Activated CD4-positive, alpha-beta T cell treated with anti-CD3 and anti-CD28 coated beads for 48 hours (primary cell): ENCODE measurements around the gene CTIF.
"Not testable (repeated sequence)": the region's sequence is repeated elsewhere in the genome, so short reads cannot be mapped to it uniquely, and the experiment has no call there.

ENCODE experiments used
- DNase-seq: peaks from one replicate; pipeline ENCODE4 v3.0.0-alpha.2; 2020

Gene CTIF

DNA sequence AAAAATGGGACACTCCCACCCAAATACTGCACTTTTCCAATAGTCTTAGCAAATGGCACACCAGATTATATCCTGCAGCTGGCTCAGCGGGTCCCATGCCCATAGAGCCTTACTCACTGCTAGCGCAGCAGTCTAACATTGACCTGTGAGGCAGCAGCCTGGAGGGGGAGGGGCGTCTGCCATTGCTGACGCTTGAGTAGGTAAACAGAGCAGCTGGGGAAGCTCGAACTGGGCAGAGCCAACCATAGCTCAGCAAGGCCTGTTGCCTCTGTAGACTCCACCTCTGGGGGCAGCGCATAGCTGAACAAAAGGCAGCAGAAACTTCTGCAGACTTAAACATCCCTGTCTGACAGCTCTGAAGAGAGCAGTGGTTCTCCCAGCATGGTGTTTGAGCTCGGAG, 110.4 kb downstream of the CTIF start:
- no peak for DNase-seq

DNA sequence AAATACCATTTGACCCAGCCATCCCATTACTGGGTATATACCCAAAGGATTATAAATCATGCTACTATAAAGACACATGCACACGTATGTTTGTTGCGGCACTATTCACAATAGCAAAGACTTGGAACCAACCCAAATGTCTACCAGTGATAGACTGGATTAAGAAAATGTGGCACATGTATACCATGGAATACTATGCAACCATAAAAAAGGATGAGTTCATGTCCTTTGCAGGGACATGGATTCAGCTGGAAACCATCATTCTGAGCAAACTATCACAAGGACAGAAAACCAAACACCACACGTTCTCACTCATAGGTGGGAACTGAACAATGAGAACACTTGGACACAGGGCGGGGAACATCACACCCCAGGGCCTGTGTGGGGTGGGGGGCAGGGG, 115.8 kb downstream of the CTIF start:
- not testable (repeated sequence) for DNase-seq

DNA sequence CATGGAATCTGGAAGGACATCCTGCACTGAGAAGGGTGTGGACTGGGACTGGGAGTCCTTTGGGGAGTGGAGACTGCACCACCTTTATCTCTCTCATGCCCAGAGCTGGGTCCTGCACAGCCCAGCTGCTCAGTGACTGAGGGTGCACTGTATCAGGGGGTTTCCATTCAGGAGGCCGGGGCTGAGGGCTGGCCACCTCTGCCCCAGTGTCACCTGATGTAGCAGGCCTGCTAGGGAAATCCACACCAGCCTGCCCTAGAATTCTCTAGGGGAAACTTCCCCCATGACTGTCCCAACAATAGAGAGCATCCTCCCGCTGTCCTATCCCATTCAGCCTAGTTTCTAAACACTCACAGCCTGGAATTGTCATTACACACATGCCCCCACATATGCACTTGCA, 116.7 kb downstream of the CTIF start:
- DNase-seq = no peak

DNA sequence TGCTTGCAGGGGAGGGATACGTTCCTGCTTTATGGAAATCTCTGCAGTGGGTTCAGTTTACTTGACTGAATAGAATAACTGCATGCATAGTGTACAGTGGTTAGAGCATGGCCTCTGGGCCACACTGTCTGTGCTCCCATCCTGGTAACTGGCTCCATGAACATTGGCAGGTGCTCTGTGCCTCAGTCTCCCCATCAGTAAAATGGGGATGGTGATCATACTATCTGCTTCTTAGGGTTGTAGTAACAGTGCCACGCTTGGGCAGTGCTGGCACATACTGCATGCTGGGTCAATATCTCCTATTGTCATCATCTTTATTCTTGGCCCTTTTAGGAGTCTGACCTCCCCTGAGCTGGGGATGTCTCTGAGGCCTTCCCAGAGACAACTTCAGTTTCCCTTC, 117.3 kb downstream of the CTIF start:
- no peak for DNase-seq

DNA sequence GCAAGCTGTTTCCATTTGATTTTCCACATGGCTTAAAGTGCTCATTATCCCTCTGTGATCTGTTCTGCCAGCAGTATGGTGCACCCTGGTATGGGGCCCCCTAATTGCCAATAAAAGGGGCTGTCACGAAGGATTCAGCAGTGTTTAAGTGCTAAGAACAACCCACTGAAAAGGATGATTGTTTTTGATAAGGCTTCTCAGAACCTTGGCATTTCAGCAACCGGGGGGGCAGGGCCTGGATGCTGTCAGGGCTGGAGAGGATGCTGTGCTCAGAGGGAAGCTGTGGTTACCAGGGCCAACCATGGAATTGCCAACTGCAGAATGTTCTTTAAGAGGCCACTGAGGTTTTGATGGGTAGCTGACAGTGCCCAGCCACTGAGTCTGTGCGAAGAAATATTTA, 117.8 kb downstream of the CTIF start:
- no peak for DNase-seq

DNA sequence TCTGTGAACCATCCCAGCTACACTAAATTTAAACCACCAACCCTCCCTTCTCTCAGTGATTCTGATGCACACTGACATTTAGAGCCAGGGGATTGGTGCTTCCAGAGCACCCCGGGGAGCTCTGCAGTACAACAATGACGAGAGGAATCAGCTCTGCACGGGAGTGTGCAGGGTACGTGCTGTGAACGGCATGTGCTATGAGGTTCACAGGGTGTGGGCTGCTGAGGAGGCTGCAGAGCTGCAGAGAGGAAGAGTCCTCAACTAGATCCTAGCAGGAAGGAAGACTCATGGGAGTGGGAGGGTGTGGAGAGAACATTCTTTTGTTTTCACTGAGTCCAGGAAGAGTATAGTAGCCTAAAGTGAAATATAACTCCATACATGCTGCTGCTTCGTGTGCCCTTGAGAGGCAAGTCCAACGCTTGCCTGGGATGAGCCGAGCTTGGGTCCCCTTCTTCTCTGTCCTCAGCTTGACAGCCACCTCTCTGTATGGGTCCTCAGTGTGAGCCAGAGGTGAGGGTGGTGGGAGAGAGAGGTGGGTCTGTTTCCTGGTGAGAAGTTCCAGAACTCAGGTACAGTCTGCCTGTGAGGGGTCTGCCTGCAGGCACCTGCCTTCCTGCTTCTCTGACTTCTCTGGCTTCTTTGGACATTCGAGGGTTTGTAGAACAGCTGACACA, 118.8 kb downstream of the CTIF start:
- no peak for DNase-seq

DNA sequence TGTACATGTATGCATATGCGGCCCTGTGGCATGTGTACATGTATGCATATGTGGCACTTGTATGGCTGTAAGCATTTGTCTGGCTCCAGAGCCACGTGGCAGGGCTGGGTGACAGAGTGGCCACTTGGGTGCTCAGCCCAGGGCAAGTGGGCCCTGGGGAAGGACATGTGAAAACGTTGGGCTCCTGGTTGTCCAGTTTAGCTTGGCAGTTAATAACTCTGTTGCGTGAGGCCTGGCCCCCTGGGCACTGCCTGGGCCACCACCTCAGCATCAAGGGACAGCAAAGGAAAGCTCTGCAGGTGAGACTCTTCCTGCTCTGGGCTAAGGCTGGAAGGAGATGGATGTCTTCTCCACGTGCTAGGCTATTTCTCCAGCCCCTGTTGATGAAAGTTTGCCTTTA, 119.9 kb downstream of the CTIF start:
- DNase-seq = no peak

DNA sequence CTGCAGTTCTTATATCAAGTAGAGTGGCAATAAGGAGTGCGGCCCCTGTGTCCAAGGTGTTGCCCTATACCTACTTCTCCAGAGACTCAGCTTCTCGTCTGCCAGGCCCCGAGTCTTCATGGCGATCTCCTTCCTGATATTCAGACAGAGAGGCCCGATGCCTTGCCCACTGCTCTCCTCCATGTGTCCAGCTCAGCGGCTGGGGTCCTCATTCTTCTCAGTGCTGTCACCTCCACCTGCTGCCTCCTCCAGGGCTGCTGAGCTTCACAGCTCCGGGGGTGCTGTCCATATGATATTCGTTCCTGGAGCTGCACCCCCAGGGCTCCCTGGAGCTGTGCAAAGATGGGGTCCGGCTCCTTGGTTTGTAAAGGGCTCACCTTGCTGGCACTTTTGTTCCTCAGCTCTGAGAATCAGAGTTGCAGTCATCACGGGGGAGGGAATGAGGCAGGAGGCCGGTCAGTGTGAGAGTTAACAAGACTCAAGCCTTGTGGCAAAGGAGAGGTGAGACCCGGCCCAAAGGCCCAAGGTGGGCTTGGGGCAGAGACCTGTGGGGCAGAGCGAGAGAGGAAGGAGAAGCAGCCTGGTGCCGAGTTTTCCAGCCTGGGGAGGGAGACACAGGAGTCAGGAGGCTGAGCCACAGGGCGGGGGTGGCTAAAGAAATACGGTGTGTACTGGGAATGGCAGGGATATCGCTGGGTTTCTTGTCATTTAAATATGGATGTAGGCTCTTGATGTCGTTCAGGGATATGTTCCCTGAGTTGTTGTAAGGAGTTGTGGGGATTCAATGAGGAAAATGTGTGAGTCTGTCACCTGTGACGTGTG, 120.6 kb downstream of the CTIF start:
- DNase-seq = no peak

DNA sequence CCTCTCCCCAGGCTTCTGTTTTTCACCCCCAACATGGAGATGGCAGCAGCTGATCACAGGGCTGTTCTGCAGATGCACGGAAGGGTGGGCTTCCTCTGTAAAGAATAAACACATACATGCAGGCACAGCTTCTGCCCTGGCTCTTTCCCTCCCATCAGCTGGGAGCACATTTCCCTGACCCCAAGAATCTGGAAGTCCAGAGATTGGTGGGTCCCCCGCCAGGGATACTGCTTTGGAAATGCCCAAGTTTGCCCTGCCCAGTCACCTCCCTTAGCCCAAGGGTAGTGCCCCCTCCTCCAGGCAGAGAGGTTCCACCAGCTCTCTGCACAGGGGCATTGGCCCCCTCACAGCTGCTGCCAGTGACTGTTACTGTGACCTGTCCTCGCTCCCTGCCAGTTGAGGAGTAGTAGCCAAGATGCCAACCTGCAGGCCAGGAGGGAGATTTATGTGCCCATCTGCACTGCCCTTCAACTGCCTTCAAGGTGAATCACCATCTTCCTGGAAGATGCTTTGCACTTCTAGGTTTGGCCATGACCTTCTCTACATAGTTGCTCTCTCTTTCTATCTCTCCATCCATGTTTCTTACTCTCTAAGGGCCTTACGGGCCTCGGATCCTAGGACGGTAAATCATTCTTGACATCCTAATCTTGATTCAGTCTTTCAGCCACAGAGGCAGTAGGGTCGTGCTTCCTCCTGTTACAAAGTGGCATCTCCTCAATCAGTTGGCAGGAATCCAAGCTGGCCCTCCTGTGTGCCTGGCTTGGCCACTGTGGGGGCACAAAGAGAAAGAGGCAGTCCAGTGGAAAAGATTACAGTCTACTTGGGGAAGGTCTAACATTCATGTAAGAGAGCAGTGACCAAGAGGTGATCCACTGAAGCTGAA, 121.8 kb downstream of the CTIF start:
- DNase-seq = no peak

DNA sequence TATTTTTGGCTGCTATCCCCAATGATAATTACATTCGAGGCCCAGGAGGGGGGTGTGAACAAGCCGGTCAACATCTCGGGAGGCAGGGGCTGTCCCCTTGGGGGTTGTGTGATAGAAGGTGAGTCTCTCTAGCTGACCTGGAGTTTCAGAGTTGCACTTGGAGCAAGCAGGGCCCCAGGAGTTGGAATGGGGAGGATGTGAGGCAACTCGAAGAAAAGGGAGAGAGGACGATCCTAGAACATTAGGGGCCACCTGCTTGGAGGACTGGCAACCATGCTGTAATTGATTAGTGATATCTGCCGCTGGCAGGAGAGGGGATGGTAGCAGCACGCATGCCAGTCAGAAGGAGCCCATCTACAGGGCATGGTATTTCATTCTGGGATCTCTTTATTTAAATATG, 122.6 kb downstream of the CTIF start:
- DNase-seq = no peak

DNA sequence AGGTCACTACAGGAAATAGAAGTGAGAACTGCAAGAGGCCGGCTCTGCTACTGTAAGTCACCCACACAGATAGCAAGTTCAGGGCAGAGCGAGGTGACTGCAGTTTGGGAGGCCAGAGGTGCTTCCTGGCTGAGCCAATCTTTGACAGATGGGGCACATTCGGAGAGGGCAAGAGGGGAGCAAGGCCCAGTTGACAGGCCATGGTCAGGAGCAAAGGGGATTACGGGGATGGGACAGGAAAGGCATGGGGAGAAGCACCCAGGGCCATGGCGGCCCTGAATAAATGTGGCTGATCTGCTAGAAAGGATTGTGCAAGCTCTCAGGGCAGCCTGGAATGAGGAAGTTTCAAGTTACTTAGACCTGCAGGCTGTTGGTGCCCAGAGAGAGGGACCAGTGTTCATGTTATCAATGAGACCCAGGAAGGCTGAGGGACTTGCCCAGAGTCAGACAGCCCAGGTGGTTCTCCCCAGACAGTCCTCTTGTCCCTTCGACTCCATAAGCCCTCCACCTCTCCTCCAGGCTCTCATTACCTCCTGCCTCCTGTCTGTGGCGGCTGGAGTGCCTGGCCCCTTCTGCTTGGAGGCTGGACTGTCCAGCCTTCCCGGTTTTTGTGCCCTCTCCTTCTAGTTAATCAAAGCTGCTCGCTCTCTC, 123.3 kb downstream of the CTIF start:
- DNase-seq = no peak

DNA sequence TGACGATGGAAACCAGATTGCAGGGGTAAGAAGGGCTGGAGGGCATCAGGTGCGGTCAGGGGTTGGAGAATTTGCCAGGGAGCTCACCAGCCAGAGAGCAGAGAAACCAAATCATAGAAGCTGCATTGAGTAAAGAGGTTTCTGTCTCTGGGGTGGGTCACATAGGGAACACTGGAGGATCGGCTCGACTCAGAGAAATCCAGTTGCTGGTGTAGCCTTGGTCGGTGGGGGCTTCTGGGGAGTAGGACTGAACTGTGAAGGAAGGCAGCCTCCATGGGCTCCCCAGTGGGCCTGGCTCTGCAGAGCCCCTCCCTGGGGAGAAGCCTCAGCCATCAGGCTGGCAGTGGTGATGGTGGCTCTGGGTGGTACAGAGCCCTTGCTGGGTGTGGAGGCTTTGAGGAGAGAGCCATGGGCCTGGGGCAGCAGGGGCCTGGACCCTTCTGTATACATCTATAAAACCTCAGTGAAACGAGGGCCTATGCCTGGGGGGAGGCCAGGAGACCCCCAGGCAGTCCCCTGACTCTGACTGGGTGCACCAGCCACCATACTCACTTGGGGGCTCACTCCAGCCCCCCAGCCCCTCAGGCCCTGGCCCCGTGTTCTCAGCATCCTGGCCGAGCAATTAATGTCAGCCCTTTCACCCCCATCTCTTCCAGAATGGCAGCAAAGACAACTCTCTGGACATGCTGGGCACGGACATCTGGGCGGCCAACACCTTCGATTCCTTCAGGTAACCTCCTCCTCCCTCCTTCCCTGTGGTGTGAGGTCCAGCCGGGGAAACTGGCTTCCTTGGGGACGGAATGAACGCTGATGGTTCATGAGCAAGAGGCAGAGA, 124.5 kb downstream of the CTIF start:
- DNase-seq = no peak

DNA sequence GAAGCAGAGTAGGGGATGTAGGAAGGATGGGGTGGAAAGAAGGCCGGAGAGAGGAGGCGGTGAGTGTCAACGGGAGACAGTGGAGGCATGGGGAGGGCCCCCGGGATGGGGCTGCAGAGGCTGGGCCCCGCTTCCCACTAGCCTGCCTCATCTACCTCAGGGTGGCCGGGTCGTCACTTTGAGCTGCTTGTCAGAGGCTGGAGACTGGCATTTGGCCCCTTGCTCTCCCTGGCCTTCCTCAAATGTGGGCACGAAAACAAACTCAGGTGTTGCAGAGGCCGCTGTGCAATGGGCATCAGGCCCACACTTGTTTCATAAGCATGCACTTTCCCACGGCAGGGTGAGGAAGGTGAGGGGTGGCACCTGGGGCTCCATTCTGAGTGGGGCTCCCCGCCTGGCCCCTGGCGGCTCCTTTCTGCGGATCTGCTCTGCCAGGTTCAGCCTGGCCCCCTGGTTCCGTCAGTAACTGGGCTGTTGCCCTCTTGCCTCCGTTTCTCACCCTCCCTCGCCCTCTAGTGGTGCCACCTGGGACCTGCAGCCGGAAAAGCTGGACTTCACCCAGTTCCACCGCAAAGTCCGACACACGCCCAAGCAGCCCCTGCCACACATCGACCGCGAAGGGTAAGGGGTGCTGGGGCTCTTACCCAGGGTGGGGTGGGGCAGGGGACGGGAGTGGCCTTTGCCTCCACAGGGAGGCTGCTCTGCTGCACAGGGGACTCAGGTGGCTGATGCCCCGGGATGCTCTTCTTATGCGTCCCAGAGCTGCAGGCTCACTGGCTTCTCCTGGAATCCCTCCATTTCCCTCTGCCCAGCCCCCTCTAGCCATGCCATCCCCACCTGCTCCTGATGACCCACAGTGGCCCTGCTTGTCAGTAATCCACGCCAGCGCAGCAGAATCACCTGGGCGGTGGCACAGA, 125.4 kb downstream of the CTIF start:
- DNase-seq = peak; percentile 73

DNA sequence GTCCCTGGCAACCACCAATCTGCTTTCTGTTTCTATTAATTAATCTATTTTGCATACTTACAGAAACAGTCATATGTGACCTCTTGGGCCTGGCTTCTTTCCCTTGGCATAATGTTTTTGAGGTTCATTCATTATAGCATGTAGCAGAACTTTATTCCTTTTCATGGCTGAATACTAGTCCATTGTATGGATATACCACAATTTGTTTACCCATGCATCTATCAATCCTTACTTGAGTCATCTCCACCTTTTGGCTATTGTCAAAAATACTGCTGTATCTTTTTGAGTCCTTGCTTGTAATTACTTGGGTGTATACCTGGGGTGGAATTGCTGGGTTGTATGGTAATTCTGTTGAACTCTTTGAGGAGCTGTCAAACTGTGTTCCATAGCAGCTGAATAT, 126.8 kb downstream of the CTIF start:
- DNase-seq = no peak

DNA sequence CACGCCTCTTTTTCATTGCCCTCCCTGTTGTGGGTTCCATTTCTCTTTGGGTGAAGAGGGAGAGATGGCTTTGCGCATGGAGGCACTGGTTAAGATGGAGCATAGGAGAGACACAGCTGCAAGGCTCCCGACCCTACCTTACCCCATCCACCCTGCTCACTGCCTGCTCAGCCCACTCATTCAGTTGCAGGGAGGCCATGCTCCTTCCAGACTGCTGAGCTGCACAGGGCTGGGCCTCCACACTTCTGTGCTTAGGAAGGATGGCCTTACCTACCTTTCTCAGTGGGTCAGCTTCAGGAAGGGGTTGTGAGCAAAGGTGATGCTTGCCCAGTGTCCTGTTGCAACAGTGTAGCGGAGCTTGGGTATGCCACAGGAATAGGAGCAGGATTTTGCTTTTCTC, 127.8 kb downstream of the CTIF start:
- no peak for DNase-seq

DNA sequence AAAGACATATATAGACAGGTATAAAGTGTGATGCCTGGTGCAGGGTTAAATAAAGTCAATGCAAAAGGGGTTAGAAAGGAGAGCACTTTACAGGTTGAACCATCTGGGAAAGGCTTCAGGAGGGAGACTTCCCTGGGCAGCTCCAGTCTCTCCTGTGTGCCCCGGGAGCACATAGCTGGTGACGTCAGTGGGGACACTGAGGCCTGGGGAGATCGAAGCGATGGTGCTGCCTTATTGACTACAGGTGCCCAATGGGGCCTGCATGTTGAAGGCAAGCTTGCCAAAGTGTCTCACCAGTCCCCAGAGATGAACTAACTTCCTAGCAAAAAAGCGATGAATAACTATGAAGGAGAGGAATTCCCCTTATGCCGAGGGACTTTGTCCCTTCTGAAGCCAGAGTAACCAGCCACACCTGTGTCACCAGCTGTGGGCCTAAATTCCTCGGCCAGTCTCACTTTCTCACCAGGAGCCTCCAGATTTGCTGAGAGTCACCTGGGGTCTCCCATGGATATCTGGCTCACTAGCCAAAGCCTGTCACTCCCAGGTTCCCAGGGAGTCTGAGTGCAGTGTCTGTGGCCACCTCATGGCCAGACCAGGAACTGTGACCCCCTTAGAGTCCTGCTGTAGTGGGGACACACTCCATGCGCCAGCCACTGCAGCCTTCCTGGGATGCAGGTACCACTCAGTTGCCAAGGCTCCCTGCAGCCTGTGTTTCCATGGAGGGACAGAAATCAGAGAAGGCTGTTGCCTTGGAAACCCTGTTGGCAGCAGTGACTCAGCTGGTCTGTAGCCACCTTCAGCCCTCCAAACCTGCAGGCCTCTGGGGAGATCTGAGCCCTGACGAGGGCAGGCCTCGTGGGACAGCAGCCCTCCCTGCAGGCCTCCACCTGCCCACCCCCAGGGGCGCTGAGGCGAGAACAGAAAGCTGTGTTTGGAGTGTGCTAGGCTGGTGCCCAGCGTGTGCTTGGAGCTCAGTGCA, 128.7 kb downstream of the CTIF start:
- DNase-seq = no peak

DNA sequence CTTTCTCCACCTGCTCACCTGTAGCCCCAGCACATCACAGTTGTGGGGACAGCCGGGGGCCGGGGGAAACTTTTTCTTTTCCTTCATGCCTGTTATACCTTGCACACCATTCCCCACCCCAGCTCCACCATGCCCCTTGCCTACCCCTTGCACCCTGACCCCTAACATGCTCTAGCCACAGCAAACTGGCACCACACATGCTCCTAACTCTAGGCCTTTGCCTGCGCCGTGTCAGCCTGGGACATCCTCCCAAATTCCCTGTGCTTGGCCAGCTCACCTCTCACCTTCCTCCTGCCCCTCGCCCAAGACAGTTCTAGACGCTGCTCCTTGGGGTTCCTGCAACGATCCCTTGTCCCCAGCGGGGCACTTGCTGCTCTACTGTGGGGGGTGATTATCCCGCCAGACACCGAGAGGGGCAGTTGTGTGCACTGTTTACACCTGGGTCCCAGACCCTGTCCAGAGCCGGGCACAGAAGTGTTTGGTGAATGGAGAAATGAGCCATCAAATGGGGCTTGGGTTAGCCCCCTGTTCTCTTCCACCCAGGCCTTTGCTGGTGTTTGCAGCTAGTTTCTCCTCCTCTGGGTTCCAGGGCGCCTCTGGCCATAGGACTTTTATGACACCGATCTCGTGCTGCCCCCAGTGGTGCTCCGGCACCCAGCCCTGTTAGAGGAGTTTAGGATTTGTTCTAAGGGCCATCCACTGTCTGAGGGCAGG, 129.8 kb downstream of the CTIF start:
- DNase-seq = no peak

DNA sequence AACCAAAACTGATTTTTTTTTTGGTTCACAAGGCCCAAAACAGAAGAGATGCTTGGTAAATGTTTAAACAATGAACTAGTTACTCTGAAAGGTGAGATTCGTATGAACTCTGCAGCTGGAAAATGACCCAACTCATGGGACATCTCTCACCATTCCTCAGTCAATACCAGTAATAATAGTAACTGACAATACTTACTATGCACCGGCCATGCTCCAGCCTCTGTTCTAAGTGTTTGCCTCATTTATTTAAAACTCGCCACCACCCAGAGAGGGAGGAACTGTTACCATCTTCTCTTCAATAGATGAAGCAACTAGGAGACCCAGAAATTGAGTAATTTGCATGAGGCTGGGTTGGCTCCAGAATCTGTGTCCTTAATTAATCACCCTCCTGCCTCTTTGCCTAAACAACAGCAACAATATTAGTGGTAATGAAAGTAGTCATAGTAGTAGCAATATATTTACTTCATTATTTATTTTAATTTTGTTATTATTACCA, 130.4 kb downstream of the CTIF start:
- no peak for DNase-seq
